ENCODE data around the gene TRAF7.

The TRAF7 gene

GRCh38 chr16:2223221-2223941 lies 67.8 kb downstream of the TRAF7 start, which contains the start of gene E4F1:
Gene E4F1, plus strand, starts transcription at chr16:2223591. Its CDS starts 23 bp downstream, at chr16:2223614.
- TF ChIP-seq CTCF (IDR thresholded peaks at IDR 0.05): no peak
- Histone ChIP-seq H3K4me3 (peak within 1 kb of the TSS; percentile 84), H3K27ac (peak within 1 kb of the TSS; percentile 74 to 91)
- DNase-seq (ENCODE audit: low spot score): peak; percentile 100

GRCh38 chr16:2223942-2224486 lies 68.4 kb downstream of the TRAF7 start:
- no peak for DNase-seq (ENCODE audit: low spot score)
- Histone ChIP-seq H3K27ac (peak overlapping the region; percentile 74 to 91), H3K4me3 (peak overlapping the region; percentile 84)
- TF ChIP-seq CTCF (IDR thresholded peaks at IDR 0.05): no peak

GRCh38 chr16:2226245-2226793 lies 70.7 kb downstream of the TRAF7 start:
- no peak for DNase-seq (ENCODE audit: low spot score)
- no peak for TF ChIP-seq CTCF (IDR thresholded peaks at IDR 0.05)
- no peak overlapping the region for H3K27ac ChIP-seq
- H3K4me3 ChIP-seq: no peak overlapping the region

GRCh38 chr16:2226918-2227317 lies 71.3 kb downstream of the TRAF7 start:
- H3K27ac ChIP-seq: no peak overlapping the region
- TF ChIP-seq CTCF (IDR thresholded peaks at IDR 0.05): no peak

More at GRCh38 chr16:2226918-2227317, 71.3 kb downstream of the TRAF7 start:
- DNase-seq (ENCODE audit: low spot score): no peak
- H3K4me3 ChIP-seq: no peak overlapping the region
